HG03521 (cell line): Measurements from ENCODE around the gene PXDN.

Source experiments
- ATAC-seq: cut with Tn5 transposase; IDR thresholded peaks from one replicate; pipeline ENCODE4 v1.9.1; 2021; ENCODE audit warnings: mild to moderate bottlenecking, moderate library complexity; ENCODE audit not compliant: unreplicated experiment

The PXDN gene

DNA sequence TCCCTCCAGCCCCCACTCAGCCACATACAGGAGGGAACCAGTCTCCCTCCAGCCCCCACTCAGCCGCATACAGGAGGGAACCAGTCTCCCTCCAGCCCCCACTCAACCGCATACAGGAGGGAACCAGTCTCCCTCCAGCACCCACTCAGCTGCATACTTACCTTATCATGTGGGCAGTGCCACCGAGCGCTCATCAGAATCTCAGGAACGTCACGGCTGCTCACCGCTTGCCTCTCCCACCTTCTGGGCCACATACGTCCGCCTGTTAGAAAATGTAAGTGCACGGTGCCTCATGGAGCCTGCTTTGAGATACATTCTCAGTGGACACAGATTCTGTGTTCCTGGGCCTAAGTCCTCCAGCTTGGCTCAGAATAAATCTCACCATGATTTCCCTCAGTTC, 124.8 kb downstream of the PXDN start:
- ATAC-seq, result no peak

DNA sequence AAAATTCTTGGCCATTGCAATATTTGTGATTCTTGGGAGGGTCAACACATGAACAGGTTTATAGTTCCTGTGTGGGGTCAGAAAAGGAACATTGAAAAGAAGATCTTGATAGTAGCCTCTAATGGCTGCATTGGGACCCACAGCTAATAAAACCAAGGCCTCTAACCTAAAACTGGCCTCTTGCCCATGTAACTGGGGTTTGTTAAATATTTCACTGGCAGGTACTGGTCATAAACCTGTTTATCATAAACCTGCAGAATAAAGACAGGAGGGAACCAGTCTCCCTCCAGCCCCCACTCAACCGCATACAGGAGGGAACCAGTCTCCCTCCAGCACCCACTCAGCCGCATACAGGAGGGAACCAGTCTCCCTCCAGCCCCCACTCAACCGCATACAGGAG, 125.3 kb downstream of the PXDN start:
- no peak for ATAC-seq

- no peak for ATAC-seq
Measured at GRCh38 chr2:1618191-1618961, 125.9 kb downstream of the PXDN start.

DNA sequence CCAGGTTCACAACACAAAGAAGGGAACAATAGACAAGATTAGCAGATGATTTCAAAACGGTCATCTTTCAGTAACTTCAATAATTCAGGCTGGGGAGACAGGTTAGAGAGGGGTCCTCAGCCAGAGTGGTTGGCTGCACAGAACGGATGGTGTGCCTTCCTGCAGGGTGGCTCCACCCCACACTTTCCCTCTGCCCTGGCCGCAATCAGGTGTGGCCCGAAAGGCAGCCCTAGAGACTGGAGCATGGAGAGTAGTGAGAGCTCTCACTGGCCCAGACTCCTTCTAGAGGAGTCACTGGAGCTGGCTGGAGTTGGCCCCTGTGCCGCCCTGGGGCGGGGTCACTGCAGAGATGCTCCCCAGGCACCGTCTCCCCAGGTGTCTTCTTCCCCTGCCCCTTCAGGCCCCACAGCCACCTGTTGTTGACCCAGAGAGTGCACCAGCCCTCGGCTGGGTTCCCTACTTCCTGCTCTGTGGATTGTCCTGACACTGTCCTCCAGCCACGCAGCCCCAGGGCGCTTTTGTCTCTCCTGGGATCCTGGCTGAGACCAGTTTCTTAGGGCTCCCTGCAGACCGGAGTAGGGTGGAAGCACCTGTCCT, 126.8 kb downstream of the PXDN start:
- no peak for ATAC-seq

DNA sequence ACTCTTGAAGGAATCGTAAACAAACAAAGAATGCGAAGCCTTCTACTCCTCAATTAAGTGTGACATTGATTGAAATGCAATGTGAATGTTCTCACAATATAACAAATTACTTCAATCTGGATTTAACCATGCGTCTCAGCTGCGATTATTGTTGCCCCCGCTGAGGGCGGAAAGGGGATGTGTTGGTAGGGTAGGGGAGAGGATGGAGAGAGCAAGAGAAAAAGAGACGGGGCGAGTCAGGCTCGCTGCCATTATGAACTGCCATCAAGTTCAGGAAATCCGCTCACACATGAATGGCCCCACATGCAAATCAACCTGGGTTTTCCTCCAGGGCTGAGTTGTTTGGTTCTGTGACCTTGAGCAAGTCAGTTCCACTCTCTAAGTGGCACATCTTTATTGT, 129.8 kb downstream of the PXDN start:
- no peak for ATAC-seq

DNA sequence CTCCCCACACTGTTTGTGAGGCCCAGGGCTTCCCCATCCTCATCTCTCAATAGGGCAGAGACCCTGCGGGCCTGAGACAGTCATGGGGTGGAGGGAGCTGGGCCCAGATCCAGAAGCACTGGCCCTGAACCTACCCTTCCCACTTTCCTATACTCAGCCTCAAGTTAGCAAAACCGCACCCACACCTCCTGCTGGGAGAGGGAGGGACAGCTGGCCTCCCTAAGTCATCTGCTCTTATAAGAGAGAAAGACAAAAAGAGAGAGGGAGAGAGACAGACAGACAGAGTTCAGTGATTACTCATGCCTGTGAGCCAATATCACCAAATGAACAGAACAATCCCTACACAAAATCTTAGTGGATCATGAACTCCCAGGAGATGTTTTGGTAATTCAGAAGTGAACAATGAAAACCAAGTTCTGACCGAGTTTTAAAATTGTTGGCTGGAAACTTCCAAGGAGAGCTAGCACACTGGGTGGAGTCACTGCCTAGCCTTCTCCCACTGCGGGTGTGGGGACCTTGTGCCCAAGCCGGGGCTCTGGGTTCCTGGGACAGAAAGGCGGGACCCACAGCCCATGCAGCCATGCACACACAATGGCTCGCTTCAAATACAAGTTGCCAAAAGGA, 130.5 kb downstream of the PXDN start:
- no peak for ATAC-seq

- no peak for ATAC-seq
Measured at GRCh38 chr2:1613078-1613445, 131.3 kb downstream of the PXDN start.

- ATAC-seq, result no peak
Measured at GRCh38 chr2:1612391-1613077, 131.8 kb downstream of the PXDN start.

- ATAC-seq, result no peak
Measured at GRCh38 chr2:1611886-1612285, 132.4 kb downstream of the PXDN start.

DNA sequence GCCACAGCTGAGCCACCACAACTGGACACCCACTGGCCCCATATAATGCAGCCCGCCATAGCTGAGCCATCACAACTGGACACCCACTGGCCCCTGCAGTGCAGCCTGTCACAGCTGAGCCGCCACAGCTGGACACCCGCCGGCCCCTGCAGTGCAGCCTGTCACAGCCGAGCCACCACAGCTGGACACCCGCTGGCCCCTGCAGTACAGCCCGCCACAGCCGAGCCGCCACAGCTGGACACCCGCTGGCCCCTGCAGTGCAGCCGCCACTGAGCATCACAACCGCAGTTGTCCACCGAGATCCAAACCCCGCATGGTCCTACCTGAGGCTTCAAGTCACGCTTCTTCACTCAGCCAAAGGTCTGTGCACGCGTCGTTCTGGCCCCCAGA, 134.2 kb downstream of the PXDN start:
- ATAC-seq, result no peak

- no peak for ATAC-seq
Measured at GRCh38 chr2:1609485-1610095, 134.7 kb downstream of the PXDN start.

DNA sequence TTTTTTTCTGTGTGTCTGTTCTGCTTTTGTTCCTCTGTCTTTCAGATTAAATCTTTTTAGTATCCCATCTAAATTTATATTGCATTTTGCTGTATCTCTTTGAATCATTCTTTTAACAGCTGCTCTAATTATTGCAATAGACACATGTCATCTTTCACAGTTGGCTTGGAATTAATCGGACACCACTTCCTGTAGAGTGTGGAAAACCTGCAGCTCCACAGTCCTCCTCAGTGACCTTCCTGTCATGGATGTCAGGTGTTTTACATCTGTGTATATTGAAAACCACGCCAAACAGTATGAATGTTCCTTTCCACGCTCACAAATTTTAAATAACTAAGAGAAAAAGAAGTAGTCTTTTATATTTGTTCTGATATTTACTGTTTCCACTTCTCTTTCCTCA, 135.3 kb downstream of the PXDN start:
- ATAC-seq, result no peak

DNA sequence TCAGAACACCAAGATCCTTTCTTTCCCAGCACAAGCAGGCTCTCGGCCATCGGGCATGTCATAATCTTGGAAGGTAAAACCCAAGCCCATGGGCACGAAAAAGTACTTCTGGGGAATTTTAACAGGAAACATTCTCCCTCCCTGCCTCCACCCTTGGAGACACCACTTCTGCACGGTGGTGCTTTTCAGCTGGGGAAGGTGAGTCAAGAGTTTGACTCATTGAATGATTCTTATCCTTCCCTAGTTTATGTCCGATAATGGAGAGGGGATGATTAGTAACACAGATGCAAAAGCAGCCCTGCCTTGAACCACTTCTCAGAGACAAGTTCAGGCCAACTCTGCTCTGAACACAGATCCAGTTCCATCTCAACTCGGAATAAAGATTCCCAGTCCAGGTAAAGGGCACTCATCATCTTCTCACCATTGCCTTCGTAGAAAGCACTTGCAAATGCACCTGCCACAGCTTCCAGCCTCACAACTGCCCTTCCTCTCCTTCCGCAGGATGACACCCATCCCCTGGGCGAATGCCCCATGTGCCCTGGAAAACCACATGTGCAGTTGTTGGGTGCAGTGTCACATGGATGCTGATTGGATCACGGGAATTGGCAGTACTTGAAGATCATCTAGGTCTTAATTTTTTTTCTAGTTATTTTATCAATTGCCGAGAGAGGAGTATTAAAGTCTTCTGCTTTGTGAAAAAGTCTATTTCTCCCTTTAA, 136.2 kb downstream of the PXDN start:
- no peak for ATAC-seq

- ATAC-seq, result no peak
Measured at GRCh38 chr2:1607236-1607920, 136.9 kb downstream of the PXDN start.

DNA sequence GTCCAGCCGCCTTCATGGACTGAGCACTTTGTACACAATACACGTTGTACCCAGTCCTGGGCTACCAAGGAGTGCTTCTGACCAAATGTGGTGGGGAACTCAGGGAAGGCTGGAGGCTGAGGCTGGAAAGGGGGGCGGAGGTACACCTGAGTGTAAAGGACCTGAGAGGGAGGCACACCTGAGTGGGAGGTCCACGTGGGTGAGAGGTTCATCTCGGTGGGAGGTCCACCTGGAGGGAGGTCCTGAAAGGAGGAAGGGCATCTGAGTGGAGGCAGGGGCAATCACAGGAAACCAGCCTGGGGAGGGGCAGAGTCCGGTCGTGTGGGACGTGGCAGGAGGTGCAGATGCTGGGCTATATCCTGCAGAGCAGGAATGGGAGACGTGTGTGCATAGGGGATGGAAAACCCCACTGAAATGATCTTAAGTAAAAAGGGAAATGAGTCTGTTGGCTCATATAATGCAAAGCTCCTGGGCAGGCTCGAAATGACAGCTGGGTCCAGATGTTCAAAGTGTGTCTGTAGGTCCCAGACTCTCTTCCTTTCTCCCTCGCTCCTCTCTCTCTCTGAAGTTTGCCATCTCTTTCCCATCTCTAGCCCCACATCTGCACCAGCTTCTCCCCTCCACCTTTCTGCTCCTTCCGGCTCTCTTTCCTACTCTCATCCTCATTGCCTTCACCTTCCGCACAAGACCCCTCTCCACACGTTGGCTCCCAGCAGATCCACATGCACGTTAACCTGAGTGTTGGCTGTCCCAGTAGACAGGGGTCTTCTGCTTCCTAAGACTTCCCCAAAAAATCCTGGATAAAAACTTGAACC, 137.7 kb downstream of the PXDN start:
- no peak for ATAC-seq

GRCh38 chr2:1606046-1606400, 138.3 kb downstream of the PXDN start:
- no peak for ATAC-seq

DNA sequence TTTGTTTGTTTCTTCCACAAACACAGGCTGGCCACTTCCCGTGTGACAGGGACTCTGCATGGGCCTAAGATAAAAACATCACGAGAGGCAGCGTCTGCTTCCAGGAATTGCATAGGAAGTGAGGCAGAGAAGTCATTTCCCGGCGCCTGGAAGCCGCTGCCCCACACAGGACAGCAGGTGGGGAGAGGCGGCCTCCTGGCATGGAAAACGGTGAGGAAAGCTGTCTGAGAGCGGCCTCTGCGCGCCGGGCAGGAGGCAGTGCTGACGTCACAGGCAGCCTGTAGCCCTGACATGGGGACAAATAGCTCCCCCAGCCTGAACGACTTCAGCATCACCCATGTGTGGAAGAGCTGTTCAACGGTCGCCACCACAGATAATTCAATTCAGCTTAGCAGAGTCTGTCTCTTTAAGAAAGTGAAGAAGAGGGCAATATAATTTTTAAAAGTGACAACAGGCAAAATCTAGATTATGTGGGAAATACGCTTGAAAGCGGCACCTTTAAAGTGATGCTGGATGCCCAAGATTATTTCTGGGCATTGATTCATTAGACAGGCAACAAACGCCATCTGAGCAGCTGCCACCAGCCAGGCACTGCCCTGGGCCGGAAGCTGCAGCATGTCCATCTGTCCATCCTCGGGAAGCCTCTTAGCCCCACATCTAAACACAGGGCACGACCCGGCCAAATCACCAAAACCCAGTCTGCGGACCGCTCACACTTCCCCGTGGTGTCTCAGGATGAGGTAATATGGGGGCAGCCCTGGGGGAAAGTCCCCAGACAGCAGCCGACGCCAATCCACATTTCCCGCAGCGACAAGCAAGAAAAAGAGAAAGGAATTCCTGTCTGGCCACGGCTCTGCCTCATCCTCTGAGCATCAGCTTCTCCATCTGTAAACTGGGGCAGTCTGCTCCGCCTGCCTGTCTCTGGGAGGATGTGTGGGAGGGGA, 138.9 kb downstream of the PXDN start:
- no peak for ATAC-seq

DNA sequence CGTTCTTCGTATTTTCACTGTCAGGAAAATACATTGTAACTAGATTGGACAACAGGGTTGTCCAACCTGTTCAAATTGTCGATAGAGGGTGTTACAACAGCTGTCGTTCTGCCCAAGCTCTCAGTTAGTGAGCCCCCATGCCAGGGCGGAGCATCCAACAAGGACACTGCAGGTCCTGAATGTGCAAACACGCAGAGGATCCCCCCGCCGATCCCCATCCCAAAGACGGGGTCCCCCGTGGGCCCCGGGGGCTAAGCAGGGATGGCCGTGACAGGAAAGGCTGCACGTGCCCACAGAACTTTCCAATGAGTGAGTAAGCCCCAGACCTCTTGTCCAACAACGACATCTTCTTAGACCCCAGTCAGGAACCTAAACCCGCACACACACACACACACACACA, 140.8 kb downstream of the PXDN start:
- no peak for ATAC-seq
